Natural killer cell (primary cell): ENCODE measurements around the gene ANKRD6. TPM values are rescaled to one million over a fixed set of nuclear protein-coding genes. Genes with fewer than 3 reads are reported as not detected.
A peak's percentile ranks its signal among the peaks of the same experiment; 100 is the strongest.

Source experiments
- ATAC-seq, 3 donors: fragments of 150-1000 bp in 2 of 3; fragments of 200-7000 bp in 1 of 3; cut with Tn5 transposase; 1 replicate in 1 of 3; 2 replicates in 2 of 3; pipeline ENCODE4 v1.10.0; 2021; ENCODE audit warnings: mild to moderate bottlenecking in 2 of 3, moderate library complexity in 2 of 3
- DNase-seq, 2 donors: peaks; one replicate each; pipeline versions ENCODE4 v3.0.0 to v3.0.0-alpha.2; 2013 to 2021; ENCODE audit warnings: mixed read lengths in 1 of 2
- H3K27ac ChIP-seq: one replicate; pipeline ENCODE4 v1.5.1; 2013; ENCODE audit warnings: mild to moderate bottlenecking, low read length
- H3K27me3 ChIP-seq: one replicate; pipeline ENCODE4 v1.6.1; 2013; ENCODE audit warnings: low read length; ENCODE audit not compliant: control insufficient read depth, insufficient read depth
- H3K36me3 ChIP-seq: one replicate; pipeline ENCODE4 v1.6.1; 2013; ENCODE audit warnings: low read length; ENCODE audit not compliant: control insufficient read depth, insufficient read depth
- H3K4me1 ChIP-seq: one replicate; pipeline ENCODE4 v1.6.1; 2013; ENCODE audit warnings: low read length; ENCODE audit not compliant: control insufficient read depth, insufficient read depth
- H3K4me3 ChIP-seq: one replicate; pipeline ENCODE4 v1.5.1; 2013; ENCODE audit warnings: low read length
- H3K9me3 ChIP-seq: one replicate; pipeline ENCODE4 v1.6.1; 2013; ENCODE audit warnings: low read length; ENCODE audit not compliant: control insufficient read depth, insufficient read depth
- H3K27ac Mint-ChIP-seq, 2 donors: one replicate each; pipeline ENCODE4 v1.8.0; 2022; ENCODE audit warnings: mild to moderate bottlenecking in 2 of 2, mixed read lengths in 2 of 2, moderate library complexity in 1 of 2
- H3K27me3 Mint-ChIP-seq, 2 donors: one replicate each; pipeline ENCODE4 v1.8.0; 2022; ENCODE audit warnings: low read depth in 2 of 2, mixed read lengths in 2 of 2
- H3K36me3 Mint-ChIP-seq: one replicate; pipeline ENCODE4 v1.8.0; 2022; ENCODE audit warnings: mixed read lengths
- H3K4me1 Mint-ChIP-seq, 2 donors: one replicate each; pipeline ENCODE4 v1.8.0; 2022; ENCODE audit warnings: mixed read lengths in 2 of 2
- H3K4me3 Mint-ChIP-seq: one replicate; pipeline ENCODE4 v1.8.0; 2022; ENCODE audit warnings: mild to moderate bottlenecking, moderate library complexity, mixed read lengths
- H3K9me3 Mint-ChIP-seq, 2 donors: one replicate each; pipeline ENCODE4 v1.8.0; 2022; ENCODE audit warnings: mixed read lengths in 2 of 2
- WGBS: methylation state at CpG from one replicate; pipeline ENCODE4 v1.1.7; 2013; ENCODE audit warnings: missing lambda C conversion rate; ENCODE audit not compliant: insufficient coverage; 5-methylcytosine and 5-hydroxymethylcytosine counted together
- intact Hi-C: fragments of 100-400 bp; cut with micrococcal nuclease; formaldehyde crosslinking; loops from one replicate; pipeline ENCODE4 v1.14.2; 2022
- total RNA-seq, 4 donors: library from RNA; stranded (reverse); fragments of 120-200 nt in 1 of 4; gene quantifications; one replicate each; pipeline versions ENCODE4 v1.2.3 to v1.2.4, GENCODE V29; 2013 to 2022
- TF ChIP-seq, protein P1 (sequence below): fragments of 200-600 bp; IDR thresholded peaks from one replicate; pipeline ENCODE4 v1.8.0; 2022; ENCODE audit warnings: antibody characterized with exemption

ANKRD6 gene
- total RNA-seq, 3 donors from 2014 or later (not counting 1 experiment from before 2014, with no cell fraction given), result 4.5 to 9.0 (median 4.6) TPM

DNA sequence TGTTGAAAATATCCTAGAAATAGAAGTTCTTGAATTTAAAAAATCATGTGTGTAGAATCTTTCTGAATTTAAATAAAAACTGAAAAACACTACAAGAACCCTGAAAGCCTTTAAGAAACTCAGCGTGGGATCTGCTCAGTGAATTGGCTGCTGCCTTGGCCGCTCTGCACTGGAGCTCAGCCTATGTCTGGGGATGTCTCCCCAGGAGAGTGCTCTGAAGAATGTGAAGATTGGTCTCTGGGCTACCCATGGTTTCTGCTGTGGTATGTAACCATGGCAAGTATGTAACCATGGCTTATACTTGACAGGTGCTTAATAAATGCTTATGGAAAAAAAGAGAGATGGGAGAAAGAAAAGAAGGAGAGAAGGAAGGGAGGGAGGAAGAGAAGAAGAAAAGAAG lies 17.8 kb upstream of the ANKRD6 start:
- Mint-ChIP-seq H3K27ac (no peak overlapping the region), H3K36me3 (no peaks in the 10 kb centered on the region), H3K27me3 (peaks cover 26 to 49% of the 10 kb centered on the region in 2 donors), H3K9me3 (no peaks in the 10 kb centered on the region), H3K4me3 (no peak overlapping the region), H3K4me1 (peaks cover 5 to 18% of the 10 kb centered on the region in 2 donors)
- TF ChIP-seq, protein P1, sequence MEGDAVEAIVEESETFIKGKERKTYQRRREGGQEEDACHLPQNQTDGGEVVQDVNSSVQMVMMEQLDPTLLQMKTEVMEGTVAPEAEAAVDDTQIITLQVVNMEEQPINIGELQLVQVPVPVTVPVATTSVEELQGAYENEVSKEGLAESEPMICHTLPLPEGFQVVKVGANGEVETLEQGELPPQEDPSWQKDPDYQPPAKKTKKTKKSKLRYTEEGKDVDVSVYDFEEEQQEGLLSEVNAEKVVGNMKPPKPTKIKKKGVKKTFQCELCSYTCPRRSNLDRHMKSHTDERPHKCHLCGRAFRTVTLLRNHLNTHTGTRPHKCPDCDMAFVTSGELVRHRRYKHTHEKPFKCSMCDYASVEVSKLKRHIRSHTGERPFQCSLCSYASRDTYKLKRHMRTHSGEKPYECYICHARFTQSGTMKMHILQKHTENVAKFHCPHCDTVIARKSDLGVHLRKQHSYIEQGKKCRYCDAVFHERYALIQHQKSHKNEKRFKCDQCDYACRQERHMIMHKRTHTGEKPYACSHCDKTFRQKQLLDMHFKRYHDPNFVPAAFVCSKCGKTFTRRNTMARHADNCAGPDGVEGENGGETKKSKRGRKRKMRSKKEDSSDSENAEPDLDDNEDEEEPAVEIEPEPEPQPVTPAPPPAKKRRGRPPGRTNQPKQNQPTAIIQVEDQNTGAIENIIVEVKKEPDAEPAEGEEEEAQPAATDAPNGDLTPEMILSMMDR, result no peak
- intact Hi-C loops, result no loop called here
- 93% methylated on average over 2 of the region's 2 CpGs for WGBS
- Histone ChIP-seq H3K27me3 (peaks cover 16% of the 10 kb centered on the region), H3K4me3 (no peak overlapping the region), H3K27ac (no peak overlapping the region), H3K36me3 (no peaks in the 10 kb centered on the region), H3K4me1 (peaks cover 19% of the 10 kb centered on the region), H3K9me3 (no peaks in the 10 kb centered on the region)
- DNase-seq (no peak), ATAC-seq (no peak)

DNA sequence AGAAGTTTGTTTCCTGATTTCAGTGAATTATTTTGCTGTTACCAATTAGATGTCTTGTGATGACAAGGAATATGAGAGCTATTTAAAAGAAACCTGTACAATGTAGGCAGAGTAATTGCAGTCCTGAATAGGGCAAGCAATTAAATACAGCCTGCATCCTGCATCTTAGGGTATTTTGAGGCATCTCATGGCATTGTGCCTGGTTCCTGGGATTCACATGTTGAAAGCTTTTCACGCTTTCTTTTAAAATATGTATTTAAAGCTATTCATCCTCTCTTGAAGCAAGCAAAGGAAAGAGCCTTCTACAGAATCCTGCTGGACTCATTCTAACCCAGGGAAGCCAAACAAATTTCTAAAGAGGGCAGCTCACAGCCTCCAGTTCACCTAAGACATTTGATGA lies 16.2 kb upstream of the ANKRD6 start:
- no peak for ATAC-seq
- Mint-ChIP-seq H3K4me3 (no peak overlapping the region), H3K4me1 (peaks cover 5 to 13% of the 10 kb centered on the region in 2 donors), H3K36me3 (no peaks in the 10 kb centered on the region), H3K9me3 (no peaks in the 10 kb centered on the region), H3K27me3 (peaks cover 22 to 41% of the 10 kb centered on the region in 2 donors), H3K27ac (no peak overlapping the region)
- Histone ChIP-seq H3K27ac (no peak overlapping the region), H3K4me1 (peaks cover 10% of the 10 kb centered on the region), H3K36me3 (no peaks in the 10 kb centered on the region), H3K9me3 (no peaks in the 10 kb centered on the region), H3K27me3 (peaks cover 13% of the 10 kb centered on the region), H3K4me3 (no peak overlapping the region)
- 100% methylated on average over 1 of the region's 1 CpG for whole genome bisulfite sequencing
- DNase-seq, result no peak
- intact Hi-C loops, result no loop called here
- TF ChIP-seq, protein P1, result no peak

DNA sequence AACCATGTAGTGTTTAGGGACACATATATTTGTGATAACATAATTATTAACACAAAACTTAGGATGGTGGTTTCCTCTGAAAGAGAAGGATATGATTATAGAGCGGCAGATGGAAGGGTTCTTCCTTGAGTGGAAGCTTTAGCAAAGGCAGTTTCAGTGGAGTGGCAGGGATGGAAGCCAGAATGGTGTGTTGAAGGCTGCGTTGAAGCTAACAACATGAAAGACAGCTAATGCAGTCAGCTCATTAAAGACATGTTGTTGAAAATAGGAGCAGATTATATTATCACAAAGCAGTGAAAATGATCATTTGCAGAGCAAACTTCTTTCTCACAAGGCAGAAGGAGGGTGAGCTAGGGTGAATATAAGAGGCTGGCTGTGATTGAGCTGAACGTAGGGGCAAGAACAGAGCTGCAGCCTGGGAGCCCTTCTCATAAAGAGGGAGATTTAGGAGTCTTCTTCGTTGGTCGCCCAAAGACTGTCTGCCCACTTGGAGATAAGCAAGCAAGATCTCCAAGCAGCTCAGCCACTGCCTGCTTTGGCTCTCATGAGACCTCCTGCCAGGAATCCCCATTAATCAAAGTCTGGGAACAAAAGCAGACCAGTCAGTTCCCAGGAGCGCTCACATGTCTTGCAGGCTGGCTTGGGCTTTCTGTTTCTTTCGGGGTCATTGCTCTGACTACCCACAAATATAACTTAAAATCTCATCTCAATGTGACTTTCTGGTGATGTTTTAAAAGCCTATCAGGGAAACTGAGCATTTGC lies 2.6 kb upstream of the ANKRD6 start:
- Histone ChIP-seq H3K4me3 (no peak overlapping the region), H3K4me1 (peaks cover 11% of the 10 kb centered on the region), H3K9me3 (no peaks in the 10 kb centered on the region), H3K27ac (no peak overlapping the region), H3K27me3 (no peaks in the 10 kb centered on the region), H3K36me3 (no peaks in the 10 kb centered on the region)
- Mint-ChIP-seq H3K36me3 (no peaks in the 10 kb centered on the region), H3K27me3 (peaks cover 9 to 39% of the 10 kb centered on the region in 2 donors), H3K27ac (no peak overlapping the region), H3K4me3 (peak overlapping the region; percentile 18), H3K9me3 (no peaks in the 10 kb centered on the region), H3K4me1 (peaks cover 5 to 24% of the 10 kb centered on the region in 2 donors)
- 91% methylated on average over 7 of the region's 7 CpGs for WGBS
- ATAC-seq (no peak), DNase-seq (no peak)
- TF ChIP-seq, protein P1, result no peak
- intact Hi-C loops, result no loop called here
